Measurements from ENCODE around the gene RNLS.

Gene RNLS

GRCh38 chr10:88551246-88551645, 31.9 kb downstream of the RNLS start:
- no peak for DNase-seq (ENCODE audit: low spot score)

- DNase-seq (ENCODE audit: low spot score) = no peak
Observed at GRCh38 chr10:88546497-88546896, 36.6 kb downstream of the RNLS start.

GRCh38 chr10:88545359-88545758, 37.8 kb downstream of the RNLS start:
- DNase-seq (ENCODE audit: low spot score) = no peak

GRCh38 chr10:88544140-88544870, 38.8 kb downstream of the RNLS start:
- DNase-seq (ENCODE audit: low spot score) = no peak

- no peak for DNase-seq (ENCODE audit: low spot score)
Observed at GRCh38 chr10:88542522-88542921, 40.6 kb downstream of the RNLS start.

GRCh38 chr10:88541116-88541626, 41.9 kb downstream of the RNLS start:
- DNase-seq (ENCODE audit: low spot score) = no peak

GRCh38 chr10:88540351-88540750, 42.8 kb downstream of the RNLS start:
- DNase-seq (ENCODE audit: low spot score) = no peak

- DNase-seq (ENCODE audit: low spot score) = no peak
Observed at GRCh38 chr10:88538048-88538447, 45.1 kb downstream of the RNLS start.

- no peak for DNase-seq (ENCODE audit: low spot score)
Observed at GRCh38 chr10:88537322-88537721, 45.8 kb downstream of the RNLS start.

- no peak for DNase-seq (ENCODE audit: low spot score)
Observed at GRCh38 chr10:88536437-88536836, 46.7 kb downstream of the RNLS start.

- no peak for DNase-seq (ENCODE audit: low spot score)
Observed at GRCh38 chr10:88534072-88534665, 48.9 kb downstream of the RNLS start.

GRCh38 chr10:88531392-88532052, 51.6 kb downstream of the RNLS start:
- DNase-seq (ENCODE audit: low spot score) = no peak

- no peak for DNase-seq (ENCODE audit: low spot score)
Observed at GRCh38 chr10:88530629-88531391, 52.3 kb downstream of the RNLS start.

GRCh38 chr10:88530093-88530492, 53.0 kb downstream of the RNLS start:
- DNase-seq (ENCODE audit: low spot score) = no peak

GRCh38 chr10:88528806-88529570, 54.1 kb downstream of the RNLS start:
- no peak for DNase-seq (ENCODE audit: low spot score)

GRCh38 chr10:88528201-88528600, 54.9 kb downstream of the RNLS start:
- DNase-seq (ENCODE audit: low spot score) = no peak

- no peak for DNase-seq (ENCODE audit: low spot score)
Observed at GRCh38 chr10:88527245-88527644, 55.9 kb downstream of the RNLS start.

- no peak for DNase-seq (ENCODE audit: low spot score)
Observed at GRCh38 chr10:88526501-88527105, 56.5 kb downstream of the RNLS start.

- DNase-seq (ENCODE audit: low spot score) = no peak
Observed at GRCh38 chr10:88525371-88526069, 57.6 kb downstream of the RNLS start.

- DNase-seq (ENCODE audit: low spot score) = no peak
Observed at GRCh38 chr10:88523739-88524400, 59.2 kb downstream of the RNLS start.
